Activated CD4-positive, alpha-beta memory T cell treated with anti-CD3 and anti-CD28 coated beads for 36 hours (primary cell): ENCODE results near the gene MUC13. TPM values are rescaled to one million over a fixed set of nuclear protein-coding genes. Genes with fewer than 3 reads are reported as not detected.

Experiments used
- total RNA-seq, 2 experiments: library from RNA; stranded (reverse); gene quantifications; one replicate each; pipeline ENCODE4 v1.2.3, GENCODE V29; 2021

The MUC13 gene
- total RNA-seq, 2 experiments from 2014 or later = not detected

Other genes with a start within 250 kb of the MUC13 start
- 10 to 100 TPM; 40.9 to 48.1 TPM for gene UMPS, start 204.3 kb downstream of the MUC13 start, total RNA-seq
- 1 to 10 TPM in 1 of 2 experiments, under 1 TPM in 1; 0.52 to 1.5 TPM for gene ITGB5, start 47.4 kb downstream of the MUC13 start, total RNA-seq
- gene HEG1, start 121.2 kb upstream of the MUC13 start, total RNA-seq = 1 to 10 TPM; 6.0 to 7.9 TPM